Aorta (tissue), 5 donors: ENCODE data around the gene CTNNB1. TPM values are rescaled to one million over a fixed set of nuclear protein-coding genes. Genes with fewer than 3 reads are reported as not detected.

Experiments
- ATAC-seq: fragments of 200-7000 bp; cut with Tn5 transposase; one replicate; pipeline ENCODE4 v1.9.1; 2022; ENCODE audit warnings: moderate library complexity; ENCODE audit not compliant: low FRiP score
- DNase-seq, 2 donors: peaks; one replicate each; pipeline ENCODE4 v3.0.0-alpha.2; 2020
- H3K27ac ChIP-seq, 2 donors: one replicate each; pipeline ENCODE4 v1.5.1; 2013; ENCODE audit warnings: low read length in 2 of 2, mild to moderate bottlenecking in 2 of 2, moderate library complexity in 2 of 2, control low read depth in 1 of 2, inconsistent platforms in 1 of 2, low read depth in 1 of 2
- H3K27me3 ChIP-seq, 2 donors: one replicate each; pipeline ENCODE4 v1.6.1; 2013; ENCODE audit warnings: control low read depth in 1 of 2, low read length in 1 of 2, mild to moderate bottlenecking in 1 of 2, moderate library complexity in 1 of 2; ENCODE audit not compliant: insufficient read depth in 2 of 2, control insufficient read depth in 1 of 2
- H3K36me3 ChIP-seq, 2 donors: one replicate each; pipeline ENCODE4 v1.6.1; 2013; ENCODE audit warnings: control low read depth in 1 of 2, low read length in 1 of 2, mild to moderate bottlenecking in 1 of 2; ENCODE audit not compliant: insufficient read depth in 2 of 2, control insufficient read depth in 1 of 2
- H3K4me1 ChIP-seq, 2 donors: one replicate each; pipeline ENCODE4 v1.6.1; 2013; ENCODE audit warnings: low read length in 2 of 2, control low read depth in 1 of 2, mild to moderate bottlenecking in 1 of 2, moderate library complexity in 1 of 2; ENCODE audit not compliant: insufficient read depth in 2 of 2, control insufficient read depth in 1 of 2
- H3K4me3 ChIP-seq, 2 donors: one replicate each; pipeline ENCODE4 v1.5.1; 2013; ENCODE audit warnings: low read length in 2 of 2, control low read depth in 1 of 2, mild to moderate bottlenecking in 1 of 2
- H3K9me3 ChIP-seq: one replicate; pipeline ENCODE4 v1.6.1; 2013; ENCODE audit warnings: mild to moderate bottlenecking, low read length; ENCODE audit not compliant: control insufficient read depth
- WGBS, 2 donors: extraction: QIAGEN DNeasy Blood & Tissue Kit; methylation state at CpG; one replicate each; pipeline ENCODE4 v1.1.7; 2013; 5-methylcytosine and 5-hydroxymethylcytosine counted together
- intact Hi-C, 2 donors: fragments of 100-400 bp; cut with DNase I; formaldehyde crosslinking; loops; one replicate each; pipeline versions ENCODE4 v1.14.2 to v1.15.0; 2022
- long read RNA-seq, 2 donors: library from polyadenylated mRNA; unstranded; transcript quantifications; one replicate each; pipeline ENCODE4 v2.0.0, GENCODE V29; 2020 to 2021
- polyA plus RNA-seq, 2 donors: library from polyadenylated mRNA; stranded (reverse); fragments of 200-250 nt; gene quantifications; one replicate each; pipeline ENCODE4 v1.2.3, GENCODE V29; 2013
- total RNA-seq, 2 donors: library from RNA; stranded (reverse); fragmentation: NEBNext Ultra II Directional; extraction: Animal tissue kit (Norgen Biotek cat#: 25700); gene quantifications; one replicate each; pipeline ENCODE4 v1.2.1, GENCODE V29; 2021
- donor health status: healthy with polysubstance abuse.
- donor health status: Bipolar disorder and iron deficiency.
- donor health status: DM: no; HTN: no; CAD: no.
- donor health status: DM: no; HTN: no; CAD: no.
- donor health status: DM: yes; HTN: yes; CAD: no.

The CTNNB1 gene
- total RNA-seq (100 to 1,000 TPM; 306 to 336 TPM), polyA plus RNA-seq (100 to 1,000 TPM; 102 to 165 TPM)
- long read RNA-seq, donor 1, full-length matches to known transcripts = 15 of 50 reads
- long read RNA-seq, donor 1, partial matches to known transcripts = 26 of 50 reads
- long read RNA-seq, donor 1, other reads (novel, unspliced or antisense) = 9 of 50 reads
- long read RNA-seq, donor 2, full-length matches to known transcripts = 44 of 69 reads
- long read RNA-seq, donor 2, partial matches to known transcripts = 16 of 69 reads
- long read RNA-seq, donor 2, other reads (novel, unspliced or antisense) = 9 of 69 reads

- H3K4me3 ChIP-seq = peak within 1 kb of the TSS; percentile 50 to 98
- no peaks in the 10 kb centered on the region for H3K27me3 ChIP-seq
- no peaks in the 10 kb centered on the region for H3K36me3 ChIP-seq
- no peaks in the 10 kb centered on the region for H3K9me3 ChIP-seq
- peak within 1 kb of the TSS; percentile 62 to 72 for H3K27ac ChIP-seq
- WGBS, 2 donors = 0 to 1% methylated on average over 73 to 112 of the region's 112 CpGs
- peaks cover 1 to 3% of the 10 kb centered on the region in 2 donors for H3K4me1 ChIP-seq
- peak; percentile 95 to 97 for DNase-seq
- peak; percentile 96 for ATAC-seq
- intact Hi-C loops = loop anchor here in 1 of 2 donors (1.0 kb wide), 1 partner anchor 322 kb away; no protein-coding TSS in a partner anchor
Measured at GRCh38 chr3:41198950-41199865, at the start of gene CTNNB1. CTNNB1 (plus strand) TSS chr3:41199505; CDS start chr3:41224069, 24,564 bp downstream.

GRCh38 chr3:41155834-41156233, 43.5 kb upstream of the CTNNB1 start:
- DNase-seq (no peak), ATAC-seq (no peak)
- Histone ChIP-seq H3K27me3 (no peaks in the 10 kb centered on the region), H3K4me3 (no peak overlapping the region), H3K4me1 (no peaks in the 10 kb centered on the region), H3K9me3 (no peaks in the 10 kb centered on the region), H3K36me3 (no peaks in the 10 kb centered on the region), H3K27ac (no peak overlapping the region)
- intact Hi-C loops = no loop called here
- 71 to 78% methylated on average over 3 of the region's 3 CpGs for WGBS, 2 donors

- intact Hi-C loops = no loop called here
- 95 to 96% methylated on average over 1 of the region's 1 CpG for WGBS, 2 donors
- Histone ChIP-seq H3K4me3 (no peak overlapping the region), H3K4me1 (no peaks in the 10 kb centered on the region), H3K36me3 (no peaks in the 10 kb centered on the region), H3K9me3 (no peaks in the 10 kb centered on the region), H3K27ac (no peak overlapping the region), H3K27me3 (peaks cover 0 to 2% of the 10 kb centered on the region in 2 donors)
- DNase-seq (no peak), ATAC-seq (no peak)
Measured at GRCh38 chr3:41158947-41159346, 40.4 kb upstream of the CTNNB1 start.

GRCh38 chr3:41159588-41160189, 39.6 kb upstream of the CTNNB1 start:
- DNase-seq = no peak
- WGBS, 2 donors = 81 to 89% methylated on average over 3 of the region's 3 CpGs
- Histone ChIP-seq H3K4me1 (no peaks in the 10 kb centered on the region), H3K27ac (no peak overlapping the region), H3K27me3 (peaks cover 0 to 2% of the 10 kb centered on the region in 2 donors), H3K36me3 (no peaks in the 10 kb centered on the region), H3K9me3 (no peaks in the 10 kb centered on the region), H3K4me3 (no peak overlapping the region)
- intact Hi-C loops = no loop called here
- no peak for ATAC-seq

- H3K36me3 ChIP-seq = no peaks in the 10 kb centered on the region
- H3K9me3 ChIP-seq = no peaks in the 10 kb centered on the region
- H3K4me3 ChIP-seq = no peak overlapping the region
- no peaks in the 10 kb centered on the region for H3K4me1 ChIP-seq
- ATAC-seq (no peak), DNase-seq (no peak)
- intact Hi-C loops = no loop called here
- H3K27ac ChIP-seq = no peak overlapping the region
- peaks cover 2 to 5% of the 10 kb centered on the region in 2 donors for H3K27me3 ChIP-seq
- 90 to 93% methylated on average over 3 of the region's 3 CpGs for WGBS, 2 donors
Measured at GRCh38 chr3:41162541-41162940, 36.8 kb upstream of the CTNNB1 start.

GRCh38 chr3:41163006-41163405, 36.3 kb upstream of the CTNNB1 start:
- H3K9me3 ChIP-seq = no peaks in the 10 kb centered on the region
- no peak for DNase-seq
- no peaks in the 10 kb centered on the region for H3K4me1 ChIP-seq
- intact Hi-C loops = no loop called here
- peaks cover 2 to 6% of the 10 kb centered on the region in 2 donors for H3K27me3 ChIP-seq
- H3K4me3 ChIP-seq = no peak overlapping the region
- H3K36me3 ChIP-seq = no peaks in the 10 kb centered on the region
- WGBS, 2 donors = 46 to 53% methylated on average over 1 of the region's 1 CpG
- H3K27ac ChIP-seq = no peak overlapping the region
- no peak for ATAC-seq

- WGBS, 2 donors = 66 to 75% methylated on average over 3 of the region's 3 CpGs
- Histone ChIP-seq H3K9me3 (no peaks in the 10 kb centered on the region), H3K4me3 (no peak overlapping the region), H3K27ac (no peak overlapping the region), H3K27me3 (peaks cover 2 to 6% of the 10 kb centered on the region in 2 donors), H3K4me1 (no peaks in the 10 kb centered on the region), H3K36me3 (no peaks in the 10 kb centered on the region)
- no peak for ATAC-seq
- intact Hi-C loops = no loop called here
- DNase-seq = no peak
Measured at GRCh38 chr3:41163421-41163820, 35.9 kb upstream of the CTNNB1 start.

- ATAC-seq = no peak
- Histone ChIP-seq H3K4me1 (no peaks in the 10 kb centered on the region), H3K4me3 (no peak overlapping the region), H3K27ac (no peak overlapping the region), H3K9me3 (no peaks in the 10 kb centered on the region), H3K36me3 (no peaks in the 10 kb centered on the region), H3K27me3 (peaks cover 2 to 6% of the 10 kb centered on the region in 2 donors)
- WGBS, 2 donors = 64 to 66% methylated on average over 2 of the region's 2 CpGs
- DNase-seq = no peak
- intact Hi-C loops = no loop called here
Measured at GRCh38 chr3:41164777-41165176, 34.5 kb upstream of the CTNNB1 start.
